Endothelial cell of umbilical vein (primary cell): ENCODE measurements around the gene ZNF516. TPM values are rescaled to one million over a fixed set of nuclear protein-coding genes. Genes with fewer than 3 reads are reported as not detected.

Experiments
- BruUV-seq: library from RNA; stranded (reverse); fragments of 400-500 nt; replicated peaks from 2 replicates; lab custom pipeline; 2021; lab: Mats Ljungman, UMichigan
- CTCF ChIA-PET: fragments of 300-600, 350-600 bp; sonication (Branson Sonifier 250); formaldehyde crosslinking; loops from one replicate; lab custom pipeline; 2021; ENCODE audit warnings: antibody characterized with exemption, inconsistent platforms; lab: Charles Lee
- POLR2A ChIA-PET: fragments of 300-600, 350-600 bp; sonication (Branson Sonifier 250); formaldehyde crosslinking; loops from one replicate; lab custom pipeline; 2021; ENCODE audit warnings: antibody characterized with exemption, inconsistent platforms; lab: Charles Lee
- DNase-seq: peaks from one replicate; pipeline ENCODE4 v3.0.0-alpha.2; 2011; ENCODE audit warnings: low read depth, low spot score
- FAIRE-seq: peaks from 2 replicates; lab custom pipeline; 2011; peaks lifted over from hg19 to GRCh38; lab: Jason Lieb, UNC
- H2AFZ ChIP-seq: 2 replicates; pipeline ENCODE4 v1.6.0; 2012; ENCODE audit warnings: low read depth, low read length, control low read depth, inconsistent platforms
- H3K27ac ChIP-seq: 2 replicates; pipeline ENCODE4 v1.5.1; 2011; ENCODE audit warnings: low read depth, mild to moderate bottlenecking, control low read depth, low read length, moderate library complexity; ENCODE audit not compliant: insufficient read depth
- H3K27me3 ChIP-seq, 2 experiments: 2 replicates each; pipeline versions ENCODE4 v1.6.0 to v1.6.1; 2011; ENCODE audit warnings: low read length in 2 of 2, mixed read lengths in 1 of 2; ENCODE audit not compliant: control insufficient read depth in 2 of 2, insufficient read depth in 2 of 2
- H3K36me3 ChIP-seq, 2 experiments: 2 replicates in 1 of 2; 3 replicates in 1 of 2; pipeline ENCODE4 v1.5.1; 2011; ENCODE audit warnings: low read length in 2 of 2, mild to moderate bottlenecking in 1 of 2, moderate library complexity in 1 of 2; ENCODE audit not compliant: control insufficient read depth in 2 of 2, insufficient read depth in 2 of 2; ENCODE audit errors: extremely low read depth in 1 of 2
- H3K4me1 ChIP-seq: 3 replicates; pipeline ENCODE4 v1.5.1; 2011; ENCODE audit warnings: mild to moderate bottlenecking, low read length; ENCODE audit not compliant: control insufficient read depth, insufficient read depth; ENCODE audit errors: extremely low read depth
- H3K4me2 ChIP-seq: 2 replicates; pipeline ENCODE4 v1.6.1; 2011; ENCODE audit warnings: low read length, control low read depth, mixed read lengths; ENCODE audit not compliant: insufficient read depth
- H3K4me3 ChIP-seq, 3 experiments: fragments of 200-600 bp in 1 of 3; sonication (generic), shearing (Covaris generic) in 1 of 3; replicated peaks in 1 of 3; 2 replicates each; pipeline ENCODE4 v1.5.1; 2011 to 2016; ENCODE audit warnings: control low read depth in 3 of 3, low read length in 3 of 3, mild to moderate bottlenecking in 2 of 3, inconsistent platforms in 1 of 3, low read depth in 1 of 3, moderate library complexity in 1 of 3; ENCODE audit not compliant: insufficient read depth in 1 of 3
- H3K79me2 ChIP-seq: 2 replicates; pipeline ENCODE4 v1.6.0; 2012; ENCODE audit warnings: low read length, inconsistent platforms; ENCODE audit not compliant: control insufficient read depth, insufficient read depth
- H3K9ac ChIP-seq: replicated peaks from 2 replicates; pipeline ENCODE3; 2011; ENCODE audit warnings: low read length, control low read depth; ENCODE audit not compliant: insufficient read depth; ENCODE audit errors: extremely low read depth
- H3K9me1 ChIP-seq: replicated peaks from 3 replicates; pipeline ENCODE4 v1.6.0; 2011; ENCODE audit warnings: mild to moderate bottlenecking, low read length; ENCODE audit not compliant: control insufficient read depth, insufficient read depth; ENCODE audit errors: extremely low read depth
- H3K9me3 ChIP-seq: replicated peaks from 2 replicates; pipeline ENCODE4 v1.5.1; 2012; ENCODE audit warnings: low read length, inconsistent platforms; ENCODE audit not compliant: control insufficient read depth, insufficient read depth
- H4K20me1 ChIP-seq: replicated peaks from 2 replicates; pipeline ENCODE3; 2011; ENCODE audit warnings: mild to moderate bottlenecking, low read length; ENCODE audit not compliant: control insufficient read depth, insufficient read depth; ENCODE audit errors: extremely low read depth
- CTCF ChIP-seq, 2 donors: IDR thresholded peaks; 1 replicate in 1 of 2; 2 replicates in 1 of 2; pipeline ENCODE4 v1.5.1; 2011; ENCODE audit warnings: low read length in 2 of 2, mild to moderate bottlenecking in 2 of 2, moderate library complexity in 2 of 2, control low read depth in 1 of 2, inconsistent platforms in 1 of 2, low read depth in 1 of 2; ENCODE audit not compliant: insufficient read depth in 1 of 2; ENCODE audit errors: extremely low read depth in 1 of 2
- EZH2 ChIP-seq: IDR thresholded peaks from 2 replicates; pipeline ENCODE4 v1.6.1; 2012; ENCODE audit warnings: borderline replicate concordance, low read depth, mild to moderate bottlenecking, moderate library complexity, low read length, inconsistent platforms; ENCODE audit not compliant: severe bottlenecking
- FOS ChIP-seq: IDR thresholded peaks from 2 replicates; pipeline ENCODE4 v1.6.1; 2011; ENCODE audit warnings: mild to moderate bottlenecking, low read length, moderate library complexity, borderline replicate concordance; ENCODE audit not compliant: insufficient read depth
- GATA2 ChIP-seq: IDR thresholded peaks from 2 replicates; pipeline ENCODE4 v1.7.0; 2011; ENCODE audit warnings: low read depth, mild to moderate bottlenecking, moderate library complexity, mixed read lengths, low read length; ENCODE audit not compliant: insufficient read length, insufficient read depth
- JUN ChIP-seq: IDR thresholded peaks from 2 replicates; pipeline ENCODE4 v1.6.1; 2011; ENCODE audit warnings: borderline replicate concordance, low read depth; ENCODE audit not compliant: insufficient read length, insufficient read depth
- MAX ChIP-seq: IDR thresholded peaks from 2 replicates; pipeline ENCODE4 v1.6.1; 2011; ENCODE audit not compliant: insufficient read depth, insufficient read length
- MYC ChIP-seq: IDR thresholded peaks from one replicate; pipeline ENCODE4 v1.6.1; 2011; ENCODE audit warnings: mild to moderate bottlenecking, low read depth, low read length
- POLR2A ChIP-seq: IDR thresholded peaks from 2 replicates; pipeline ENCODE4 v1.6.1; 2012; ENCODE audit warnings: low read depth, mild to moderate bottlenecking, control low read depth, low read length
- POLR2AphosphoS5 ChIP-seq: IDR thresholded peaks from 2 replicates; pipeline ENCODE4 v1.6.1; 2012; ENCODE audit warnings: low read depth, mild to moderate bottlenecking, control low read depth, low read length, moderate library complexity; ENCODE audit not compliant: insufficient read depth
- dilution Hi-C: fragments of 300-500 bp; cut with MboI; formaldehyde crosslinking; loops from one replicate; pipeline ENCODE4 v1.15.0; 2019; ENCODE audit warnings: low sequenced_read_pairs; ENCODE audit not compliant: extremely low pct_ligation_motif_present
- intact Hi-C: fragments of 100-400 bp; cut with micrococcal nuclease; formaldehyde crosslinking; loops from one replicate; pipeline ENCODE4 v1.10.0; 2022
- polyA plus RNA-seq, 4 experiments: library from polyadenylated mRNA; depleted of rRNA in 3 of 4; stranded (reverse) in 3 of 4; unstranded in 1 of 4; fragments of >200 nt; gene quantifications; 2 replicates each; pipeline versions ENCODE4 v1.2.1 to v1.2.3, GENCODE V29; 2011 to 2012; ENCODE audit warnings: missing spikeins in 1 of 4
- total RNA-seq: library from RNA; stranded (reverse); gene quantifications from 2 replicates; pipeline ENCODE4 v1.2.3, GENCODE V29; 2021

ZNF516 gene
- total and polyA plus RNA-seq, 2 donors (not counting 3 experiments of a cell fraction or from before 2014, with no cell fraction given) = 3.6 to 19.1 TPM

- intact Hi-C loops (no loop called here), dilution Hi-C loops (no loop called here)
- FAIRE-seq (no peak), DNase-seq (no peak)
- Histone ChIP-seq H3K9me3 (no peaks in the 10 kb centered on the region), H3K4me1 (no peaks in the 10 kb centered on the region), H3K9ac (no peak overlapping the region), H3K27ac (no peak overlapping the region), H3K27me3 (peaks cover 5 to 14% of the 10 kb centered on the region in 2 experiments), H3K4me2 (no peak overlapping the region), H3K4me3 (no peak overlapping the region), H3K79me2 (no peaks in the 10 kb centered on the region), H4K20me1 (no peaks in the 10 kb centered on the region), H2AFZ (no peak overlapping the region), H3K9me1 (no peaks in the 10 kb centered on the region), H3K36me3 (no peaks in the 10 kb centered on the region)
- POLR2A ChIA-PET = interaction anchor here (0.9 kb wide), 1 partner anchor 9 kb away, joined by 3 read pairs; no protein-coding TSS in a partner anchor
- TF ChIP-seq POLR2A = no peak
- no peak for TF ChIP-seq FOS
- no peak for TF ChIP-seq EZH2
- TF ChIP-seq JUN = no peak
- TF ChIP-seq MYC = no peak
- no peak for TF ChIP-seq POLR2AphosphoS5
- no peak for TF ChIP-seq GATA2
- no peak for TF ChIP-seq CTCF (IDR thresholded peaks at IDR 0.05; ENCODE audit: extremely low read depth in 1 of 2, insufficient read depth in 1 of 2, low read depth in 1 of 2, low read length in 2 of 2)
- TF ChIP-seq MAX = no peak
- CTCF ChIA-PET = interaction anchor here (1.3 kb wide), 1 partner anchor 10 kb away, joined by 3 read pairs; no protein-coding TSS in a partner anchor
- no TSS peak for BruUV-seq
Measured at GRCh38 chr18:76502551-76502950, 7.5 kb upstream of the ZNF516 start.
